Panc1 (cell line): ENCODE results near the gene USH1C.

Experiments
- CTCF ChIP-seq: fragments of 450-650 bp; IDR thresholded peaks from 2 replicates; pipeline ENCODE4 v1.5.1; 2017; ENCODE audit warnings: mild to moderate bottlenecking
- POLR2AphosphoS5 ChIP-seq: IDR thresholded peaks from 2 replicates; pipeline ENCODE4 v1.6.1; 2012; ENCODE audit warnings: mild to moderate bottlenecking, low read depth, low read length, moderate library complexity
- REST ChIP-seq, 2 experiments: IDR thresholded peaks; 2 replicates each; pipeline ENCODE4 v1.6.1; 2011 to 2012; ENCODE audit warnings: low read depth in 2 of 2, control low read depth in 1 of 2, low read length in 1 of 2, mild to moderate bottlenecking in 1 of 2, moderate library complexity in 1 of 2; ENCODE audit not compliant: insufficient read depth in 1 of 2
- SIN3A ChIP-seq: IDR thresholded peaks from 2 replicates; pipeline ENCODE4 v1.6.1; 2012; ENCODE audit warnings: low read depth, mild to moderate bottlenecking, low read length, moderate library complexity, borderline replicate concordance; ENCODE audit not compliant: insufficient read depth
- TCF7L2 ChIP-seq: IDR thresholded peaks from 2 replicates; pipeline ENCODE4 v1.6.1; 2011; ENCODE audit warnings: mild to moderate bottlenecking, low read depth, low read length, inconsistent platforms

- TF ChIP-seq CTCF (no peak), TCF7L2 (no peak), POLR2AphosphoS5 (no peak), SIN3A (no peak), REST (IDR thresholded peaks at IDR 0.05; ENCODE audit: insufficient read depth in 1 of 2, low read depth in 2 of 2, low read length in 1 of 2) (no peak)
Observed at GRCh38 chr11:17552392-17553248, 8.4 kb upstream of the USH1C start.
